GM19099 (cell line): ENCODE results near the gene MIEF1.

Experiments used
- POLR2A ChIP-seq: IDR thresholded peaks from 3 replicates; pipeline ENCODE4 v1.6.1; 2011; ENCODE audit warnings: low read depth; ENCODE audit not compliant: insufficient read length; ENCODE audit errors: extremely low read depth

The MIEF1 gene

GRCh38 chr22:39567135-39567946, 65.3 kb downstream of the MIEF1 start:
- TF ChIP-seq POLR2A: no peak
